ENCODE measurements around the gene YTHDC2.
A peak's percentile ranks its signal among the peaks of the same experiment; 100 is the strongest.

YTHDC2 gene

DNA sequence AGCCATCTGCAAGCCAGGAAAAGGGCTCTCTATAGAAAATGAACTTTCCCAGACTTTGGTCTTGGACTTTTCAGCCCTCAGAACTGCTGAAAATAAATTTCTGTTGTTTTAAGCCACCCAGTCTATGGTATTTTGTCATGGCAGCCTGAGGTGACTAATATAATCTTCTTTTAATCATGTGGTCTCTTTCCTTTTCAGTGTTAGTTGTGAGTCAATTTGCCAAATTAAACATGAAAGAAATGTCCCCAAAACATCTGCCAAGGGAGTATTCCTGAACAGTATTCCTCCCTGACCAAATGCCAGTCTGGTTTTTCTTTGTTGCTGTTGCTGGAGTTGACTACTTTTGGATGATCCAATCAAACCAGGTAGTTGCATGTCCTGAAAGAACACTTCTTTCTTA is 4.7 kb upstream of the YTHDC2 start:
- H3K4me2 ChIP-seq (ENCODE audit: low read length): no peak overlapping the region
- no peaks in the 10 kb centered on the region for H3K9me3 ChIP-seq (ENCODE audit: insufficient read depth, low read length)
- H3K9ac ChIP-seq (ENCODE audit: low read length): no peak overlapping the region
- no peaks in the 10 kb centered on the region for H3K4me1 ChIP-seq (ENCODE audit: low read length)
- H3K27ac ChIP-seq (ENCODE audit: low read length): no peak overlapping the region
- no peak overlapping the region for H3K4me3 ChIP-seq (ENCODE audit: low read length)
- H2AFZ ChIP-seq (ENCODE audit: low read depth, low read length): no peak overlapping the region
- no peaks in the 10 kb centered on the region for H4K20me1 ChIP-seq (ENCODE audit: insufficient read depth, low read length)
- H3K36me3 ChIP-seq (replicated peaks; ENCODE audit: low read depth, low read length): no peaks in the 10 kb centered on the region
- TF ChIP-seq, protein P1, sequence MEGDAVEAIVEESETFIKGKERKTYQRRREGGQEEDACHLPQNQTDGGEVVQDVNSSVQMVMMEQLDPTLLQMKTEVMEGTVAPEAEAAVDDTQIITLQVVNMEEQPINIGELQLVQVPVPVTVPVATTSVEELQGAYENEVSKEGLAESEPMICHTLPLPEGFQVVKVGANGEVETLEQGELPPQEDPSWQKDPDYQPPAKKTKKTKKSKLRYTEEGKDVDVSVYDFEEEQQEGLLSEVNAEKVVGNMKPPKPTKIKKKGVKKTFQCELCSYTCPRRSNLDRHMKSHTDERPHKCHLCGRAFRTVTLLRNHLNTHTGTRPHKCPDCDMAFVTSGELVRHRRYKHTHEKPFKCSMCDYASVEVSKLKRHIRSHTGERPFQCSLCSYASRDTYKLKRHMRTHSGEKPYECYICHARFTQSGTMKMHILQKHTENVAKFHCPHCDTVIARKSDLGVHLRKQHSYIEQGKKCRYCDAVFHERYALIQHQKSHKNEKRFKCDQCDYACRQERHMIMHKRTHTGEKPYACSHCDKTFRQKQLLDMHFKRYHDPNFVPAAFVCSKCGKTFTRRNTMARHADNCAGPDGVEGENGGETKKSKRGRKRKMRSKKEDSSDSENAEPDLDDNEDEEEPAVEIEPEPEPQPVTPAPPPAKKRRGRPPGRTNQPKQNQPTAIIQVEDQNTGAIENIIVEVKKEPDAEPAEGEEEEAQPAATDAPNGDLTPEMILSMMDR (IDR thresholded peaks at IDR 0.05; ENCODE audit: low read depth, low read length): no peak
- TF ChIP-seq EZH2phosphoT487 (IDR thresholded peaks at IDR 0.05; ENCODE audit: low read depth): no peak
- H3K27me3 ChIP-seq (ENCODE audit: low read depth, low read length): no peaks in the 10 kb centered on the region; the same call in 1 of the 2 replicates
- H3K79me2 ChIP-seq (ENCODE audit: low read length): peaks cover 3% of the 10 kb centered on the region

DNA sequence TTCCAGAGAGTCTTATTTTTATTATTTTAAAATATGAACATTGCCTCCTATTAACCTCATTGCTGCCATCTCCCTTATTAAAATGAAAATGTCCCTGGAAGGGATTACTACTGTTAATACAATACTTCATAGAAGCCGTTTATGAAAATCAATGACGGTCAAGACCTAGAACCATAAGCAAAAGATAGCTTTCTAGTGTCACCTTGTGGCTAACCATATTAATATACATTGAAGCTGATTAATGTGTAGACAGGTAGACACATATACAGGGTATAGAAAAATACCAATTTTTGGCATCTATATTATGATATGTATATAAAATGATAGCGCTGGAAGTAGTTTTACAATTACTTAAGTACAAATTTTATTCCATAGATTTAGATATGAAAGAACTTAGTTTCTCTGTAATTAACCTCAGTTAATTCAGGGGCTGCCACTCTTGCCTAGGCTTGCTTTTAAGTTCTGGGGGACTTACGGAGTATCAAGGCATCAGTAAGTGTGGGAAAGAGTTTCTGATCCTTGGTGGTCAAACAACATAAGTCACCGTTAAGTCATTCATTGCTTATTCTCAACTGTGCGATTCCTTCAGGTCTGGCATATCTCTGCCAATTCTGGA is 2.5 kb upstream of the YTHDC2 start:
- H2AFZ ChIP-seq (ENCODE audit: low read depth, low read length): no peak overlapping the region
- peaks cover 6% of the 10 kb centered on the region for H3K36me3 ChIP-seq (replicated peaks; ENCODE audit: low read depth, low read length)
- no peaks in the 10 kb centered on the region for H3K9me3 ChIP-seq (ENCODE audit: insufficient read depth, low read length)
- no peak overlapping the region for H3K4me3 ChIP-seq (ENCODE audit: low read length)
- no peak for TF ChIP-seq EZH2phosphoT487 (IDR thresholded peaks at IDR 0.05; ENCODE audit: low read depth)
- TF ChIP-seq, protein P1 (IDR thresholded peaks at IDR 0.05; ENCODE audit: low read depth, low read length): peak; percentile 56
- peaks cover 4% of the 10 kb centered on the region; the same call in 1 of the 2 replicates for H3K4me1 ChIP-seq (ENCODE audit: low read length)
- peaks cover 23% of the 10 kb centered on the region for H3K79me2 ChIP-seq (ENCODE audit: low read length)
- no peak overlapping the region for H3K4me2 ChIP-seq (ENCODE audit: low read length)
- no peaks in the 10 kb centered on the region for H4K20me1 ChIP-seq (ENCODE audit: insufficient read depth, low read length)
- H3K9ac ChIP-seq (ENCODE audit: low read length): no peak overlapping the region
- H3K27ac ChIP-seq (ENCODE audit: low read length): no peak overlapping the region
- H3K27me3 ChIP-seq (ENCODE audit: low read depth, low read length): no peaks in the 10 kb centered on the region; the same call in 1 of the 2 replicates

DNA sequence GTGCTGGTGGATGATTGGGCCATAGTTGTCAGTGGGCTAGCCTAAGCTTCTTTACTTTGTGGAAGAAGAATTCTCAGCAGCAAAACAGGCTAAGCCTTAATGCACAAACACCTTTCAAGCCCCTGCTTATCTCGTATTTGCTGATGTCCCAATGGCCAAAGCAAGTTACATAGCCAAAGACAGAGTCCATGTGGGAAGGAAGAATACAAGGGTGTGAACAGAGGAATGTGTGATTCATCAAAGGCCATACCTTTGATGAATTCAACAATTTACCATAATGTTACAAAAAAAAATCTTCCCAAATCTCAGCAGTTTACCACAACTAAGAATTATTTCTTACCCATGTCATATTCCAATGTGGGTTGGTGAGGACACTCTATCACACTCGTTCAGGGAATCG is 1.2 kb upstream of the YTHDC2 start:
- H2AFZ ChIP-seq (ENCODE audit: low read depth, low read length): no peak overlapping the region
- no peak overlapping the region for H3K4me3 ChIP-seq (ENCODE audit: low read length)
- no peak overlapping the region for H3K4me2 ChIP-seq (ENCODE audit: low read length)
- peaks cover 33% of the 10 kb centered on the region for H3K79me2 ChIP-seq (ENCODE audit: low read length)
- peaks cover 13% of the 10 kb centered on the region for H3K36me3 ChIP-seq (replicated peaks; ENCODE audit: low read depth, low read length)
- H3K4me1 ChIP-seq (ENCODE audit: low read length): peaks cover 4% of the 10 kb centered on the region; the same call in 1 of the 2 replicates
- no peak overlapping the region for H3K9ac ChIP-seq (ENCODE audit: low read length)
- no peaks in the 10 kb centered on the region for H3K9me3 ChIP-seq (ENCODE audit: insufficient read depth, low read length)
- H4K20me1 ChIP-seq (ENCODE audit: insufficient read depth, low read length): no peaks in the 10 kb centered on the region
- TF ChIP-seq, protein P1 (IDR thresholded peaks at IDR 0.05; ENCODE audit: low read depth, low read length): no peak
- TF ChIP-seq EZH2phosphoT487 (IDR thresholded peaks at IDR 0.05; ENCODE audit: low read depth): no peak
- H3K27me3 ChIP-seq (ENCODE audit: low read depth, low read length): no peaks in the 10 kb centered on the region; the same call in 1 of the 2 replicates
- no peak overlapping the region for H3K27ac ChIP-seq (ENCODE audit: low read length)

DNA sequence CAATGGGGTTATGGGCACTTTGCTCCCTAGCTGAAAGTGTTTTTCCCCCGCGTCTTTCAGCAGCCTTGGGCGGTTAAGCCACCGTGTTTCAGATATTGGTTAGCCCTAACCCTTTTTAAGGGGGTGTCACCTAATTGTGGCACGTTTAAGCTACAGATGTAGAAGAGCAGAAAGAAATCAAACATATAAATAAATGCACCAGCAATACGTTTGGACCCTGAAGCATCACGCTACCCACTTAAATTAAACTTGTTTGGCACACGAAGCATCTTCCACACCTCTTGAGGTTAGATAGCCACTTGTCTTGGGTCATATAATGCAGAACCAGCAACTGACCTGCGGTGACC is 768 bp downstream of the YTHDC2 start:
- H3K79me2 ChIP-seq (ENCODE audit: low read length): peaks cover 42% of the 10 kb centered on the region
- peak overlapping the region; percentile 94 for H3K9ac ChIP-seq (ENCODE audit: low read length)
- no peaks in the 10 kb centered on the region; the same call in 1 of the 2 replicates for H3K27me3 ChIP-seq (ENCODE audit: low read depth, low read length)
- no peaks in the 10 kb centered on the region for H3K9me3 ChIP-seq (ENCODE audit: insufficient read depth, low read length)
- TF ChIP-seq, protein P1 (IDR thresholded peaks at IDR 0.05; ENCODE audit: low read depth, low read length): no peak
- no peak for TF ChIP-seq EZH2phosphoT487 (IDR thresholded peaks at IDR 0.05; ENCODE audit: low read depth)
- peak overlapping the region; percentile 98 for H3K4me2 ChIP-seq (ENCODE audit: low read length)
- H3K4me3 ChIP-seq (ENCODE audit: low read length): peak overlapping the region; percentile 100
- H4K20me1 ChIP-seq (ENCODE audit: insufficient read depth, low read length): no peaks in the 10 kb centered on the region
- peaks cover 4% of the 10 kb centered on the region; the same call in 1 of the 2 replicates for H3K4me1 ChIP-seq (ENCODE audit: low read length)
- H2AFZ ChIP-seq (ENCODE audit: low read depth, low read length): no peak overlapping the region
- H3K36me3 ChIP-seq (replicated peaks; ENCODE audit: low read depth, low read length): peaks cover 13% of the 10 kb centered on the region
- H3K27ac ChIP-seq (ENCODE audit: low read length): no peak overlapping the region
